Umbilical cord (tissue), 2 donors: ENCODE data around the gene CACNA2D1. TPM values are rescaled to one million over a fixed set of nuclear protein-coding genes. Genes with fewer than 3 reads are reported as not detected.
A peak's percentile ranks its signal among the peaks of the same experiment; 100 is the strongest.

Source experiments
- DNase-seq: peaks from one replicate; pipeline ENCODE4 v3.0.0-alpha.2; 2015; ENCODE audit warnings: low spot score
- total RNA-seq: library from RNA; depleted of rRNA; stranded (reverse); fragments of >200 nt; gene quantifications from one replicate; pipeline ENCODE4 v1.2.3, GENCODE V29; 2014; ENCODE audit warnings: low replicate concordance; ENCODE audit not compliant: insufficient read depth

CACNA2D1 gene
- total RNA-seq, 1 donor from 2014 or later, result 33.5 TPM

DNA sequence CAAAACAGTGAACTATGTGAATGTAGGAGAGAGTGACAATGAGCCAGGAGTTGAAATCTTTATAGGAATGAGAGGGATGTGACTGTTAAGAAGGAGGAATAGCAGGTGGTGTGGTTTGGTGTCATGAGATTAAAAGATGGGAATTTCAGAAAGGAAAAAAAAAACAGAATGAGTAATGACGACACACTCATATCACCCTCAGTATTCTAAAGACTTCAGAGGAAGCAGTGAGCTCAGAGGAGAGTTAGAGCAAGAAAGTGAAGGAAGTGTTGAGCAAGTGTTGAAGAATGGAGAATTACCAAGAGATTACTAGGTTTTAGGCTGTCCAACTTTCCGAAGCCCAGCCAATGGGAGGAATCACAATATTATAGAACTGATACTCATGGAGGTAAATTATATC, 453.2 kb downstream of the CACNA2D1 start:
- no peak for DNase-seq

DNA sequence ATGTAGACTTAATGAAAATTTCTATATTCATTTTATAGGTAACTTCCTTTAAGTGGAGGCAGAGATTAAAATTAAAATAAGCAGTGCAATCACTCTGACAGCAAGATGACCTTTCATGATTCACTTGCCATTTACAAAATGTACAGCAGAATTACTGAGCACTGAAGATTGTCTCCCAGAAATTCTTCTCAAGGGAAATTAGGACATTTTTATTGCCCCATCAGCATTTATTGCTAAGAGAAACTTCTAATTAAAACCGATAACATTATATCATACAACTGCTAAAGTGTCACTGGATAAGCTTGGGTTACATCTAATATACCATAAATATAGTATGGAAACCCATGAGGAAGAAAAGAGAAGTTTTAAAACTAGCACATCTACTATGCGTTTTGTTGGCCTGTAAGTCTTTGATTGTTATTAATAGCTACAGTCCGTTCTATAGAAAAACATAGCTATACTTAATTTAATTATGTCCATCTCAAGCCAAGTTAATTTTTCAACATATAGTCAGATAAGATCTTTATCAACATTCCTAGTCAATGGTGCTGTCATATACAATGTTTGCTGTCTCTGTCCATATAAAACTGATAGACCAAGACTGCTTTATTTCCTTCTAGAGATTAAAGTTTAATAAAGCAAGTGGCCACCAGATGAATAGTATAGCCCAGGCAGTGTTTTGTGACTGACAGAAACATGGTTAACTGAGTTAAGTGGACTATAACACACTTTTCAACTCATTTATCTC, 456.7 kb downstream of the CACNA2D1 start:
- no peak for DNase-seq

DNA sequence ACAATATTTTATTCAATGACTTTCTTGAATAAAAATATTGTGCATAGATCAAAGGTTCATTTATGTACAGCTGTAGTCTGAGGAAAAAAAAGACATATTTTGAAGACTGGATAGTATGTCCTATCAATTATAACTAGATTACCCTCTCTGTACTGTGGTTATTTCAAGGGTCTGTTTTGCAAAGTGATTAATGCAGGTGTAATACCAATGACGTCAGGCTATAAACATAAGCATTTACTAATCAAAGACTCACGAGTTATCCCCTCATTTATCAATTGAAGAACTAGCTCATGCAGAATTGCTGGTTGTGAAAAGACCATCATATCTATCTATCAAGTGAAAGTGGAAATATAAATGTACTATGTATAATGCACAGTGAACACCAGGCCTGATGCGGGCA, 460.2 kb downstream of the CACNA2D1 start:
- no peak for DNase-seq

DNA sequence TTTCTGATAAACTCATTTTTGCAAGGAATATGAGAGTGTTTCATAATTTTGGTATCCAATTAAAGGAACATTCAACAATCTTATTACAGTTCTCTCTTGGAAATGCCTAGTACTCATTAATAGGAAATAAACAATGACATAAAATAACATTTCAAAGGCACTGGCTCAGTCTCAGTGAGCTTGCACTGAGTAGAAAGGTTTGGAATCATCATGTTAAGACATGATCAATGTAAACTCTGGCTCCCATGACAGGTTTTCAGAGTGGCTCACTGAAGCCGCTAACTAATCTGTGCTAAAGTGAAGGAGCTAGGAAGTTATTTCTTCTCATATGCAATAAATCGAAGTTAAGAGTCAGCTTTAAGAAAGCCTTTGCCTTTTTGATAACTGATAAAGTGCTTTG, 470.5 kb downstream of the CACNA2D1 start:
- DNase-seq, result no peak

DNA sequence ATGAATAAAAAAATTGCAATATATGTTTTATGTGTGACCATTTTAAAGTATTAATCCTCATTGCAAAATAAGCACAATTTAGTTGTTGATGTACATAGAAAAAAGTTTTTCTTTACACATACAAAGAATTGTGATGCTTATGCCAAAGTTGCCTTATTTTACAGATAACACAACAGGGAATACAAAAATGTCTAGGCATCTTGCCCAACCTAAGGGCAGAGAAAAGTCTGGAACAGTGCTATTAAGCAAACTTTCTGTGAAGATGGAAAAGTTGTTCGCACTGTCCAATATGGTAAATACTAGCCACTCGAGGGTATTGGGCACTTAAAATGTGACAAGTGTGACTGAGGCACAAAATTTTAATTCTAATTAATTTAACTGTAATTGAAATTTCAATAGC, 483.6 kb downstream of the CACNA2D1 start:
- DNase-seq, result peak; percentile 29

DNA sequence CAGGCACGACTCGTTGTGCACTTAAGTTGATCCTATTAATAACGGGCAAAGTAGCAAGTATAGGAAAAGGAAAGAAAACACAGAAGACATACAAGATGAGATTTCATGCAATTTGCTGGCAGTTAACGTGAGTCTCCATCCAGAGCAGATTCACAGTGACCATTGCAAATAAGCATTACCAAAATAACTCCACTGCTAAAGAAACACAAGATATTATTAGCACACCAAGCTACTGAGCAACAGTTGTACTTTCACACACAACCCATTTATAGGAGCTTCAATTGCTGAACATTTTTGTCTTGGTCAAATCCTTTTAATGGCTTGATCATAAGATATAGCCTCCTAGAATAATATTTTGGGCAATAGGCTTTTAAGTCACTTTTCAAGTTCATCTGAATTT, 486.1 kb downstream of the CACNA2D1 start:
- peak; percentile 26 for DNase-seq

DNA sequence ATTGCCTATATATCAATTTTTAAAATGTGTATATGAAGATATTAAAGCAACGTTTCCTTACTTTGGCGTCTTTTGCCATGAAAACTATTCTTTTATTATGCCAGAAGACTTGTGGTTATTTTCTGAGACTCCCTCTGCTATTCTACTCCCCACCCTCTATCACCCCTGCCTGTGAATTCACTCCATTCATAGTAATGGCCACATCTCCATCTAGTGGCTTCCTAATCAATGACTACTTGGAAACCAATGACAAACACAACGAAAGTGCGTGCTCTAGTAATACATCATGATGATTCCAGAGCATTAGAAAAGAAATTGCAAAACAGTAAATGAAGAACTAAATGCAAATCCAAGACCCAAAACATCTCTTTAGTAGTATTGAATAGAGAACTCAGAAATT, 487.1 kb downstream of the CACNA2D1 start:
- DNase-seq, result peak; percentile 78

DNA sequence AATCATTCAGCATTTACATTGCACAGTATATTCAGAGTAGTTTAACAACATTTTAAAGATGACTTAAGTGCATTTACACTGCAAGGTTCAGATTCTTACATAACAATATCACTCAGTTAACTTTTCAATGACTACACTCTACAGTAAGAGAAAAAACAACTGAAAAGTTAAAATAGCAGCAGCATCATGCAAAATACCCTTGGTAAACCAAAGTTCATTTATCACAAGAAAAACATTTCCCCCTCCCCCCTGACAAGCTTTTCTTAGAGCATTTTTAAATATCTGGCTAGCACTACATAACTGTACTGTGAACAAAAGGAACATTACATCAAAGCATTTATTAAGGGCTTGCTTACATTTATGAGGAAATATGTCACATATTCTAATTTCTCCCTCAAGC, 494.3 kb downstream of the CACNA2D1 start:
- DNase-seq, result no peak

DNA sequence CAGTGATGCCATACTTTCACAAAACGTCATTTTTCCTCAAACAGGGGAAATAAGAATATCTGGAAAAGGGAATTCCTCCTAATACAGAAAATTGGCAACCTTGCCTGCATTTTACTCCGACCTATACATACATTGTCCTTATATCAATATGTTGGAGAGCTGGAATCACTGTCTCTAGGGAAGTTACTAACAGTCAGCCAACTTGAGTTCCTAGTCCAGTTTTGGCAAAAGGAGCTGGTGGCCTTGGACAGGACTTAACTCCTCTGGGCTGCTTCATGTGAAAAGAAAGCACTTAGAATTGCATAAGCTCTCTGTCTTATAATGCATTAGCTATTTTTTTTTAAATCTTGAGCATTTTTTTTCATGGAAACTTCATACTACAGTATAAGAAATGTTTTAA, 499.5 kb downstream of the CACNA2D1 start:
- DNase-seq, result peak; percentile 65

DNA sequence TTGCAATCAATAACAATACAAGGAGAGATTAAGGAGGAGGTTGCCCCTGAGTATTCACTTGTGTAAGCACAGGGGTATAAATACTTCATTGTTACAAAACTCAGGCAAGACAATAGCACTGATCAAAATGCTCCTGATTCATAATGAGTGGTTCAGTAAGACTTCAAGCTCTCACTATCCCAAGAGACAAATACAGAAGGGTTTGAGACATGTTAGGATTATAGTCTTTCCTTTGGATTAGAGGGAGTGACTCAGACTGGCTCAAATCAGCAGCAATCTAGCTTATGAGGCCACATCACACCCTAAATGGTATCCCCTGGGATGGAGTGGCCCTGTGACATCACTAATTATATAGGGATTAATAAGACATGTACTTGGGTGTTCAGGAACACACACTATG, 506.5 kb downstream of the CACNA2D1 start:
- DNase-seq, result peak; percentile 60

DNA sequence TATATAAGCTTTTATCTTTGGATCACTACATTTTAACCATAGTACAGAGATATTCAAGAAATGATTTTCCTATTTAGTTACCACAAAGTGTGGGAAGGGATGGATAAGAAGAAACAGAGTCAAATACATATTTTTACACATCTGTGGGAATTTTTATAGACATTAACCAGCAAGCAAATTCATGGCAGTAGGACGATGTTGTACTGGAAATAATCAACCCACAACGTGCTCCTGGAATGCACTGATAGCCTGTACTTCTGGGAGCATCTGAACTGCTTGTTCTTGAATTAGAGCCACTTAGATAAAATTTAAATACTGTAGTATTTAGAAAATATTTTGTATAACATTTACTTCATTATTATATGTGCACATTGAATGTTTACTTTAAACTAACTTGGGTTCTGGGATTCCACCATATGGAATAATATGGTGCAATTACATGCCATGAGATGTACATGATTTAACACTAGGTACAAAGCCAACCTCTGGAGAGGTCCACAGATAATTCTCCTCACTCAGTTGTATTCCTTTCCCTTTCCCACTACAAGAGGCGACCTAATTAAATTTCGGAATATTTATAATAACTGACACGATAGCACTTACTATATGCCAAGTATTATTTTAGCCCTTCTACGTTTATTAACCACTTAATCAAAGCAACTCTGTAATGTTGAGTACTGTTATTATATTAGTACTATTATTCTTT, 508.8 kb downstream of the CACNA2D1 start:
- DNase-seq, result peak; percentile 84

DNA sequence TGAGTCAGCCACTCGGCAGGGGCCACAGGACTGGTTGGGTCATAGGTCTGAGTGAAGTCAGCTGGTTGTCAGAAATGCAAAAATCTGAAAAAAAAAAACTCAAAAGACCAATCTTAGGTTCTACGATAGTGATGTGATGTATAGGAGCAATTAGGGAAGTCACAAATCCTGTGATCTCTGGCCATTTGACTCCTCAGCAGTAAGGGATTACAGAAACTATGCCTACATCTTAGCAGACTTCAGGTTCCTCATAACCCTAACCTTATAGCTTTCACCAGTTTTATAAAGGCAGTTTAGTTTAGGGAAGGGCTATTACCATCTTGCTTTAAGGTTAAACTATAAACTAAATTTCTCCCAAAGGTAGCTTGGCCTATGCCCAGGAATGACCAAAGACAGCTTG, 510.6 kb downstream of the CACNA2D1 start:
- no peak for DNase-seq

DNA sequence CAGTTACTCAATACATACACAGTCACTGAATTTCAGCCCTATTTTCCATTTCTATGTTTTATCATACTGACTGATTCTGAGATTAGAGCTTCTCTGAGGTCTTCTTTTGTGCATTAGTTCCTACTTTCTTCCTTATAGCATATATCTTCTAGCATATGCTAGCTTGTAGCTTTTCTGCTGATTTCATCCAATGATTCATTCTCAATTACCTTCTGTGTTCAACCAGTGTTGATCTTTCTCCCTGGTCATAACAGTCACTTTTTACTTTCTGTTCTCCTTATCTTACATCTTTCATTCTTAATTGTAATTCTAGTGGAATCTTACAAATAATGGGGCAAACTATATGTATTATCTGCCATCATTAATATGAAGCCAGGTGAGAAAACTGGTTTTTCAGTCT, 514.2 kb downstream of the CACNA2D1 start:
- DNase-seq, result no peak

DNA sequence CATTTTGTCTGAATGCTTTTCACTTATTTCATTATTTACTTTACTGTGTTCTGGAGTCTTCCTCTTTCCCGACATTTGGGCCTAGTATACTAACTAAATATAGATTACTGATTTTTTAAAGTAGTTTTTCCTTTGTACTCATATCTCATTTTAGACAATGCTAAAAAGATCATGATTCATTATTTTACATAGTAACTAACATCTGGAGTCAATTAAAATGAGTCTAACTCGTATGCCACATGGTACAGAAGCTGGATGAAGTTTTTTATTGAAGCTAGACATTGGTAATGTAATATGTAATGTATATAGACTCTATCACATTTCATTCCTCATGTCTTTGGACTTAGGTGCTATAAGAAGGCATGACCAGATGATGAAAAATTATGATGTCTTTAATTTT, 517.4 kb downstream of the CACNA2D1 start:
- DNase-seq, result no peak

DNA sequence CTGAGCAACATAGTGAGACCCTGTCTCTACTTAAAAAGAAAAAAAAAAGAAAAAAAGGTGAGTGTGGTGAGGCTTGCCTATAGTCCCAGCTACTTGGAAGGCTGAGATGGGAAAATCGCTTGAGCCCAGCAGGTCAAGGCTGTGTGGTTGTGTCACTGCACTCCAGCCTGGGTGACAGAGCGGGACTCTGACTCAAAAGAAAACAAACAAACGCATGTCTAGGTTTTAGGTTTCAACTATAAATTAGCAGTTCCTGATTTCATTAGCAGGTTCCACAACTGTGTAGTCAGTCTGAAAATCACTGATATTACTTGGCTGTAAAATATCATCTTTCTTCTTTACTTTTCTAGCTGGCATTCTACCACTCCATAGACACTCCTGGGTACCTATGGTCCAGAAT, 518.0 kb downstream of the CACNA2D1 start:
- no peak for DNase-seq

DNA sequence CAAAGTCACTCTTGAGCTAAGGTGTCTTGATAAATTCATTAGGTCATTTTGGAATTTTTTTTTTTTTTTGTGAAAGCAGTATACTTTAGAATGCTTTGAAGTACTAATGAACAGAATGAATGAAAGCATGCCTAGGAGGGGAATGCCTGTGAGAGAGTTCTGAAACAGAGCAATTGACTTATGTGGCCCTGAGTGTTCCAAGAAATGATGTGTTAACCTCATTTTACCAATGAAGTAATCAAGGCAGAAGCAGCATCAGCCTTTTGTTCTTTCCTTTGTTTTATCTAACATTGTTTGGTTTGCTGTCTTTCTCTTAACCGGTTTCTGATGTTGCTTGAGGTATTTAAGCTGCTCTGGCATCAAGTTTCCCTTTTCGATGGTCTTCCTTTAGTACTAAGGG, 519.1 kb downstream of the CACNA2D1 start:
- no peak for DNase-seq

DNA sequence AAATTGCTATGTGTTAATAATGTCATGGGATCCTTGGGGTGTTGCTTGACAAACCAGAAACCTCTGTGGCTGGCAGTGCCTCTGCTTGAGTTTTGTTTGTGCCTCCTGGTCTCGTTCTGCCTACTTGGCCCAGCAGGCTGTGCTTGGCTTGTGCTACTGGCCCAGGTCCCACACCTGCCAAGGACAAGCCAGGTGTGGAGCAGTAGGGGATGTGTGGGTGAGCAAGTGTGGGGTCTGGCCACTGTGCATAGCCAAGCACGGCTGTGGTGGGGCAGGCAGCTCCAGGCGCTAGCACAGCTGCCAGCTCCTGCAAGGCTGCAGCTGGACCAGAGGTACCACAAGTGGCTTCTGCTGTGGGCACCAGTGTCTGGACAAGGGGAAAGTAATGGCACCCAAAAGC, 524.1 kb downstream of the CACNA2D1 start:
- DNase-seq, result no peak

DNA sequence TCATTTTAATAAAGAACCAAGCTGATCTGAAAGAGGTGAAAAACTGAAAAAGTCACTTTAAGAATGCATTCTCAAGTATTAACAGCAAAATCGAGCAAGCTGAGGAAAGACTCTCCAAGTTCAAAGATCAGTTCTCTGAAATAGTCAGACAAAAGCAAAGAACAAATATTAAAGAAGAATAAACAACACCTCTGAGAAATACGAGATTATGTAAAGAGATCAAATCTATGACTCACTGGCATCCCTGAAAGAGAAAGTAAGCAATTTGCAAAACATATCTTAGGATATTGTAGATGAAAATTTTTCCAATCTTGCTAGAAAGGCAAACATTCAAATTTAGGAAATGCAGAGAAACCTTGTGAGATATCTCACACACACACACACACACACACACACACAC, 535.4 kb downstream of the CACNA2D1 start:
- DNase-seq, result no peak

DNA sequence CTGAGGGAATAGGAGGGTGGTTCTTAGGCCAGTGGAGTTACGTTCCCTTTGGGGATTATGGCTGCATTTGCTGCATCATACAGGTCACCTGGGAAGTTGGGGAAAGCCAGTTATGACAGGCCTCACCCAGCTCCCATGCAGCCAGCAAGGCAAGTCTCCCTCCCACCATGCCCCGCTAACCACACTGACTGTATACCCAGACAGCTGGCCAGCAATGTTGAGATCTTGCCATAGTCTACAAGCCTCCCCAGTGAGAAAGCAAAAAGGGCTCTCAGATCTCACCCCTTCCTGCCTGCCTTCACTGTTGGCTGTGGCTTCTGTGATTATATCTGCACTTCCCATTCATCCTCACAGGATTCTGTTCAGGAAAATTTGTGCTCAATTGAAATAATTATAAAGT, 540.5 kb downstream of the CACNA2D1 start:
- no peak for DNase-seq

DNA sequence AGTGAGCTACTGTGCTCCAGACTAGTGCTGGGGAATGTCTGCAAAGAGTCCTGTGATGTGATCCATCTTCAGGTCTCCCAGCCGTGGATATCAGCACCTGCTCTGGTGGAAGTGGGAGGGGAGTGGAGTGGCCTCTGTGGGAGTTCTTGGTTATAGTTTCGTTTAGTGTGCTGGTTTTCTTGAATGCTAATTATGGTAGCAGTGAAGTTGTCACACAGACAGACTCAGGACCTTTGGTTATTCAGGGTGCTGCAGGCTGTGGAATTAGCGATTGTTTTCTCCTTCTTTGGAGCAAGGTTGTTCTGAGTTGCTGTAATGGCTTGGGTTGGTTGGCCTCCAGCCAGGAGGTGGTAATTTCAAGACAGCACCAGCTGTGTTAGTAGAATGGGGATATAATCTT, 541.0 kb downstream of the CACNA2D1 start:
- no peak for DNase-seq
